Activated CD8-positive, alpha-beta memory T cell treated with anti-CD3 and anti-CD28 coated beads, Interleukin-2, amount 50 U/mL, for 4 hours (primary cell): Measurements from ENCODE around the gene CLNK.

Experiments
- DNase-seq: peaks from one replicate; pipeline ENCODE4 v3.0.0-alpha.2; 2020

The CLNK gene

DNA sequence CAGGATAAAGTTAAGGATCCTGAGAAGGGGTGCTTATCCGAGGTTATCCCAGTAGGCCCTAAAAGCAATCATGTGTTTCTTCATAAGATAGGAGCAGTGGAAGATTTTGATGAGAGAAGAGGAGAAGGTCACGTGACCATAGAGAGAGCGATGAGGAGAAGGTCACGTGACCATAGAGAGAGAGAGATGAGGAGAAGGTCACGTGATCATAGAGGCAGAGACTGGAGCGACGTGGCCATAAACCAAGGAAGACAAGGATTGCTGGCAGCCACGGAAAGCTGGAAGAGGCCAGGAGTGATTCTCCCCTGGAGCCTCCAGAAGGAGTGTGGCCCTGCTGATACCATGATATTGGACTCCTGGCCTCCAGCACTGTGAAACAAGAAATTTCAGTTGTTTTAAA lies 188.9 kb downstream of the CLNK start:
- no peak for DNase-seq

GRCh38 chr4:10492464-10492863 lies 192.1 kb downstream of the CLNK start:
- DNase-seq: no peak

DNA sequence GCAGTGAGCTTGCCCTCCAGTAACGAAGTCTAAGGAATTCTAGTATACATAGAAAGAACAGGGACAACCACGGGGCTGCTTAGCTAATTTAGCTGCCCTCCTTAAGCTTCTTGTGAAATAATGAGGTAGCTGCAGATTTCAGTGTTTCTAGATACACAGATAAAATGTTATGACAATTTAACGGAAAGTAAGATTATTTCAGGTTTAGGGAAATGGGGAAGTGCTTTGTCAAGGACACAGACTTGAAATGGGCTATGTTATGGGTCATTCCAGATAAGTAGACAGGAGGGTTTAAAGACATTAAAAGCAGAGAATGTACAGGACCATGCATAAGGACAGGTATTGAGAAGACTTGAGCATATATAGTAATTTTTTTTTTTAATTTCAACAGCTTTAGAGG lies 193.2 kb downstream of the CLNK start:
- DNase-seq: no peak

DNA sequence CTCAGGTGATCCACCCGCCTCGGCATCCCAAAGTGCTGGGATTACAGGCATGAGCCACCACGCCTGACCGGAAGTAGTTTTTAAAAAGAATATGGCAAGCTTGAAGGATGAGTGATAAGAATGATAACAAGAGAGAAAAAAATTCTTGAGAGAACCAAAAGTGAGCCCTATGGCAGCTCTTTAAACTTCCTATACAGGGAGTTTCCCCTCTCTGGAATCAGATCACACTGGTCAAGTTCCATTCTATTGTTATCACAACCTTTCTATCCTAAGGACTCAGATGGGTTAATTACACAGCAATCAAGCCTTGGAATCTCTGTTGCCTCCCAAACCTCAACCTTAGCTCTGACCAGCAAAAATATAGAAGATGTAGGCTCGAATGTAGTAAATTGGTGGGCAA lies 193.6 kb downstream of the CLNK start:
- DNase-seq: no peak

- no peak for DNase-seq
Measured at GRCh38 chr4:10482913-10483312, 201.7 kb downstream of the CLNK start.

DNA sequence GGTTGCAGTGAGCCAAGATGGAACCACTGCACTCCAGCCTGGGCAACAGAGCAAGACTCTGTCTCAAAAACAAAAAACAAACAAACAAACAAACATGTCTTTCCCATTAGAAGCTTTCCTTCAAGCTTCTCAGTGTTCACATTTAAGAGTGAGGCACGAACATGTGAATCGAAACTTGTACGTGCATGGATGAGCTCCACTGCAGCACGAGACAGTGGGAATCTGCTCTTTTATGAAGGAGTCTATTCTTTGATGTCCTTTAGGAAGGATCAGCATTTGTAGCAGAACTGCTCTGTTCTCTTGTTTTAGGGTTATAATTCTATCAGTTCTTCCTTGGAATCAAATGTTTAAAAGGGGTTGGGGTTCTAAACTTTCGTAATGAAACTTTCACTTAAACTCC lies 204.0 kb downstream of the CLNK start:
- DNase-seq: no peak

GRCh38 chr4:10478621-10479020 lies 205.9 kb downstream of the CLNK start:
- DNase-seq: no peak

GRCh38 chr4:10470505-10470904 lies 214.1 kb downstream of the CLNK start:
- no peak for DNase-seq

- no peak for DNase-seq
Measured at GRCh38 chr4:10466161-10466560, 218.4 kb downstream of the CLNK start.

GRCh38 chr4:10462876-10463275 lies 221.7 kb downstream of the CLNK start:
- no peak for DNase-seq

DNA sequence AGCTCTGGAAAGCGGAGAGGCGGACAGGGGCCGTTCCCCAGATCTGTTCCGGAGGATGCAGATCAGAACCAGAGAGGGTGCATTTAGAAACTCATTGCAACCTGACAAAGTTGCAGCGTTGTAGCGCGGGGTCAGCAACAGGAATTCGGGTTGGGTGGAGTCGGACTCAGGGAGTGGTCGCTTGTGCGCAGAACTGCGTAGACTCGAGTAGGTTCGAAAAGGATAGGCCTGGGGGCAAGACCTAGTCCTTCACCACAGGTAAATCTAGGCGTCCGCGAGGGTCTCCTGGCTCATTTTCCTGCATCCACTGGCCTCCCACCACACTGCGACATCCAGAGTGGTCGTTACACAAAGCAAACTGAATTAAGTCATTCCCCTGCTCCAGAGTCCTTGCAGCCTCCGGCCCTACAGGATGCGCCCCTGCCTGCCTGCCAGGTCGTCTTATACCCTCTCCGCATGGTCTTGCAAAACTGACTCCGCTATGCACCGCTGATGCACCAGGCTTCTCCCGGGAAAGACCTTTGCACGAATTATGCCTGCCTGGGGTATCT lies 222.6 kb downstream of the CLNK start:
- DNase-seq: no peak

GRCh38 chr4:10461091-10461849 lies 223.3 kb downstream of the CLNK start:
- DNase-seq: peak; percentile 74

DNA sequence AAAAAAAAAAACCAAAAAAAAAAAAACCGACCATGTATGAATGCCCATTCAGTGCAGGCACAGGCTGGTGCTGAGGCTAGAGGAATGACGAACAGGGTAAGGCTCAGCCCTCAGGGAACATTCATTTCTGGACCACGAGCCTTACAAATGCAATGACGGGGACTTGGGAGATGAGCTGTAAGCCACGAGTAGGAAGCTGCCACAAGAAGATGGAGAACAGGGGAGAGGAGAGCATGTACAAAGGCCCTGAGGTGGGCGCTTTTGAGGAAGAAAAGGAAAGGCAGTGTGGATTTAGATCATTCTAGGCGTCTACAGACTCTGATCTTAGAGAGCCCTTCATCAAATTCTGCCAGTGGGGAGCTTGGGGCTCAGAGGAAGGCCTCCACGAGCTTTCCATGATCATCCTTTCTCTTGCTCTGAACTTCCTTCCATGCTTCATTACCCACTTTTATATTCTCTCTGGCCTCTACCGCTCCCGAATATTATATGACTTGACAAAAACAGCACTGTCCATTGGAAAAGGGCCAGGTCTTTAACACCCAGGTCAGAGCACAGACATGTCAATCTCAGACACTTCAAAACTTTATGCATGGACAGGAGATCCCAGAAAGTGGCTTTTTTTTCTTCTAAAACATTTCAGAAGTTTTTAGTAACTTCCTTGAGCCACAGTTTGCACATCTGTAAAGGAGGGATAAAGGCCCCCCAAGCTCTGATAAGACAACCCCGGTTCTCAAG lies 224.1 kb downstream of the CLNK start:
- DNase-seq: no peak

GRCh38 chr4:10459305-10459704 lies 225.3 kb downstream of the CLNK start:
- no peak for DNase-seq

DNA sequence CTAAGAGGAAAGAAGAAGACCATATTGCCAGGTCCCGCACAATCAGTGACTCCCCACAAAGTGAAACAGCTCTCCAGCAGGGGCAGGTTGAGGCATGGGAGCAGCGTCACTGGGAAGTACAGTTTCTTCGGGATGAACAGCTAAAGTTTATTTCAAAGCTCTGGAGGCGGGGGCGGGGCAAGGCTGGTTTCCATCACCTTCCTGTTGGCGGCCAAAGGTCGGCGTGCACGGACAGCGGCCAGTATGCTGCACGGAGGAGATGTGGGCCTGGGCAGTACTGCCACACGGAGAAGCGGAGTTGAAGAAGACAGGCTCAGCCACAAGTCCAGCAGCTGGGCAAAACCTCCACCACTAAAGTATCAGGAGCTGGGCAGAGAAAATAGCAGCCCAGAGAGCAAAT lies 226.4 kb downstream of the CLNK start:
- no peak for DNase-seq

DNA sequence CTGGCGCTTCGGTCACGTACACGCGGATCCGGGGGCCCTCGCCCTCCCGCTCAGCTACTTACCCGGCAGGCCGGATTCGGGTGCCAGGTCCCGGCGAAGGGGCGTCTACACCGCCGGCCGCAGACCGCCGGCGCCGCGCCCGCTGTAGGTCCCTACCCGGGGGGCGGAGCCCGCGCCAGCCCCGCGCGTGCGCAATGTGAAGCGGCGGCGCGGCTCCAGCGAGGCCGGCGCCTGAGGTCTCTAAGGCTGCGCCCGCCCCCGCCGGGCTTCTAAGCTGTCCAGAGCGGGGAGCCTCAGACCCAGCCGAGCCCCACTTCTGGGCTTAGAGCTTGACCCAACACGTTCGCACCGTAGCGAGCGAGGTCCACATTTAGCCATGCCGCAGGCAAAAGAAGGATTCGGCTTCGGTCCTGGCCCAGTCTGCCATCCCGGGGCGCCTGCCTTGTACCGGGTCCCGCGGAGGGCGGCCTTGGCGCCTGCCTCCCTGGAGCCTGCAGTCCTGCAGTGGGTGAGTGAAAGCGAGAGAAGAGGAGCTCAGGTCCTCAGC lies 227.2 kb downstream of the CLNK start, which contains the start of gene ZNF518B:
Gene ZNF518B (minus strand): TSS at position 172 of the 547 bp plus-strand sequence. CDS start 11,098 bp downstream, outside the sequence.
- DNase-seq: peak; percentile 79

GRCh38 chr4:10456595-10457254 lies 227.8 kb downstream of the CLNK start:
- peak; percentile 58 for DNase-seq

DNA sequence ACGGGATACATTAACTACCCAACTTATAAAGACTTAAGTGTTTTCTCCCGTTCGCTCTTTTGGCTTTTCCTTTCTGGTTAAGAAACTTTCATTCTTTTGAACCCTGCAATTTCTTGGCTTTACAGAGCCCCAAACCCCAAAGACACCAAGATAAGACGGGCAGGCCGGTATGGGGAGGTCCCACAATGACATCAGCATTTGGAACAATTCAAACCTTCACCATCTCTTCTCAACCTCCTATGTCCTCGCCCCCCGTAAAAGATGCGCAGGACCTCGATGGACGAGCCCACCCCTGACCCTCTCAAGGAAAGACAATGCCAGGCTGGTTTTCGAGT lies 228.3 kb downstream of the CLNK start:
- DNase-seq: no peak

GRCh38 chr4:10455133-10455532 lies 229.4 kb downstream of the CLNK start:
- DNase-seq: no peak

GRCh38 chr4:10454726-10455125 lies 229.8 kb downstream of the CLNK start:
- no peak for DNase-seq

DNA sequence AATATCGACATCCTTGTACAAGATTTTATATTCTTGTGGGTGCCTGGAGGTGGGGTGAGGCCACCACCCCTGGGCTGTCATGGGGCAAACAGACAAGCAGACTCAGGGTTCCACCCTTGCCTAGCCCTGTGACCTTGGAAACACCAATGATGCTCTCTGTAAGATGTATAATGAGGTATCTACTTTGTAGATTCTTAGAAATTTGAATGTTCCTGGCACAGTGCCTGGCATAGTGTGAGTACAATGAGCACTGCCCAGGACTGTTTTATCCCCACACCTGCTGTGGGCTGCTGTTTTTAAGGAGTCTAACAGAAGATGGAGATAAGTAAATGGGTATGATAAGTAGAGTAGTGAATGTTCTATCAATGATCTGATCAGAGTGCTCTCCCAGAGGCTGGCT lies 230.4 kb downstream of the CLNK start:
- no peak for DNase-seq

DNA sequence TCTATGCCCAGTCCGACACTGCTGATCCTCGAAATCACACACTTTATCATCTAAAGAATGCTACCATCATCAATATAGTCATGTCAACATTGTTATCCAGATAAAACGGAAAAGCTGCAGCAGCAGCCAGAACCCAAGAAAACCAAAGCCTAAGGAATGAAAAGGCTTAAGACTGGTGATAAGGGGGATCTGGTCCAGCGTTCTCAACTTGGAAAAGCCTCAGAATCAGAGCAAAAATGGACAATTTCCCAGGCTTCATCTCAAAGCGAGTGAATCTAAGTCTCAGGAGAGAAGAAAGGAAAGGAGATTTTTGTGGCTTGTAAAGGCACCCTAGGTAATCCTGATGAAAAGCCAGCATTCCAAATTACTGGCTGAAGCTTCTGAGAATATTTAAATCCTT lies 235.6 kb downstream of the CLNK start:
- no peak for DNase-seq

DNA sequence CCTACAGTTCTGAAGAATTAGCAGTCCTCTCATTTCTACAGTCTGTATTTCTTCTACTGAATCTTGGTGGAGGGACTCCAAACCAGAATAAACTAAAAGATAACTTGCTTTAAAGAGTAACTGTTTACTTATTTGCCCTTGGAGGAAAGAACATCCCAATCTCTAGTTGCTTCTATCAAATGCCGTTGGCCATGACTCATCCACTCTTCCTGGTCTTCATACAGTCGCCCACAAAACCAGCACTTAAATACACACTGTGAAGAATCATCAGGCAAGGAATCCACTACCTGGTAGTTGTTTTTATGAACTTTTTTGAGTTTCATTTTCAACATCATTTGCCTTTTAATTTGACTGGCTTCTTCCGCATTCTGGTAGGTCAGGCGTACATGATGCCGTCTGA lies 241.6 kb downstream of the CLNK start:
- no peak for DNase-seq
